ENCODE data around the gene TFCP2L1. TPM values are rescaled to one million over a fixed set of nuclear protein-coding genes. Genes with fewer than 3 reads are reported as not detected.
A peak's percentile ranks its signal among the peaks of the same experiment; 100 is the strongest.

The TFCP2L1 gene
- total and polyA plus RNA-seq, 10 donors = 0.15 to 8.9 (median 2.7) TPM

DNA sequence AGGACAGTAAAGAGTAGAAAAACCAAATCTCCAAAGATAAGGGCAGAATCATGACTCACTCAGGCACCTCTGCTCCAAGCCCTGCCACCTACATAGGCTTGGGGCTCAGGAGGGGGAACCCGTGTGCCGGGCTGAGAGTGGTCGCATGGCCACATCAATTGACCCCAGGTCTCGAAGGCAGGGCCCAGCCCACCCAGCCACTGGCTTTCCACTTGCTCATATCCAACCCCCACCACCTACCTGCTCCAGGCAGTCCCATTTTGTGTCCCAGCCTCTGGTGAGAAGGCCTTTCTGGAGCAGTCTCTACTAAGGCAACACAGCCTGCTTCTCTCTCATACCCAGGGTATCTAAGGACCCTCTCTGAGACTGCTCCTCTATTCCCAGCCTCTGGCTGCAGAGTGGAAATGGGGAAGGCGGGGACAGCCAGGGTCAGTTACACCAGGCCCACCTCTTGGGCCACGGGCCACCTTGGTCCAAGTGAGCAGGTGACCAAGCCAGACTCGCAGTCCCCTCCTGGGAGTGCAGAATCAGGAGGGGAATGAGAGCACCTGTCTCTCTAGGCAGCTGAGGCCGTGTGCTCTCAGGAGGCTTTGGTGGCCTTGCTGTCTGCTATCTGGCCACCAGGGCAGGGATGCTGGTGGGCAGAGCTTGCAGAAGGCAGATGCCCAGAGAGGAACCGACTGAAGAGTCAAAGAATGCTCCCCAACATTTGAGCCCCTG is 20.8 kb downstream of the TFCP2L1 start:
- Histone ChIP-seq H3K4me3 (no peak overlapping the region), H3K9me3 (no peaks in the 10 kb centered on the region), H3K27me3 (replicated peaks in 1 of 7) (no peaks in the 10 kb centered on the region), H3K36me3 (no peaks in the 10 kb centered on the region), H3K27ac (no peak overlapping the region), H3K4me1 (no peaks in the 10 kb centered on the region)
- TF ChIP-seq POLR2AphosphoS5 (IDR thresholded peaks at IDR 0.05) = no peak
- intact Hi-C loops (cut with DNase I; ENCODE audit: low total_unique reads) = no loop called here
- peak; percentile 67 for DNase-seq
- WGBS, 5 donors = 79 to 92% (median 85%) methylated on average over 6 to 9 of the region's 9 CpGs

- WGBS, 5 donors = 77 to 88% (median 83%) methylated on average over 12 of the region's 12 CpGs
- Histone ChIP-seq H3K4me1 (peaks cover 0 to 7% (median 0%) of the 10 kb centered on the region in 6 donors), H3K36me3 (no peaks in the 10 kb centered on the region), H3K4me3 (no peak overlapping the region), H3K27ac (no peak overlapping the region), H3K27me3 (replicated peaks in 1 of 7) (peaks cover 0 to 22% (median 0%) of the 10 kb centered on the region in 7 donors), H3K9me3 (no peaks in the 10 kb centered on the region)
- TF ChIP-seq POLR2A (IDR thresholded peaks at IDR 0.05) = no peak
- TF ChIP-seq, protein P1, sequence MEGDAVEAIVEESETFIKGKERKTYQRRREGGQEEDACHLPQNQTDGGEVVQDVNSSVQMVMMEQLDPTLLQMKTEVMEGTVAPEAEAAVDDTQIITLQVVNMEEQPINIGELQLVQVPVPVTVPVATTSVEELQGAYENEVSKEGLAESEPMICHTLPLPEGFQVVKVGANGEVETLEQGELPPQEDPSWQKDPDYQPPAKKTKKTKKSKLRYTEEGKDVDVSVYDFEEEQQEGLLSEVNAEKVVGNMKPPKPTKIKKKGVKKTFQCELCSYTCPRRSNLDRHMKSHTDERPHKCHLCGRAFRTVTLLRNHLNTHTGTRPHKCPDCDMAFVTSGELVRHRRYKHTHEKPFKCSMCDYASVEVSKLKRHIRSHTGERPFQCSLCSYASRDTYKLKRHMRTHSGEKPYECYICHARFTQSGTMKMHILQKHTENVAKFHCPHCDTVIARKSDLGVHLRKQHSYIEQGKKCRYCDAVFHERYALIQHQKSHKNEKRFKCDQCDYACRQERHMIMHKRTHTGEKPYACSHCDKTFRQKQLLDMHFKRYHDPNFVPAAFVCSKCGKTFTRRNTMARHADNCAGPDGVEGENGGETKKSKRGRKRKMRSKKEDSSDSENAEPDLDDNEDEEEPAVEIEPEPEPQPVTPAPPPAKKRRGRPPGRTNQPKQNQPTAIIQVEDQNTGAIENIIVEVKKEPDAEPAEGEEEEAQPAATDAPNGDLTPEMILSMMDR (IDR thresholded peaks at IDR 0.05 in 8 of 11, conservative IDR thresholded peaks at IDR 0.05 in 3 of 11) = no peak
- TF ChIP-seq POLR2AphosphoS5 (IDR thresholded peaks at IDR 0.05) = no peak
- DNase-seq = peak; percentile 59
- intact Hi-C loops (cut with DNase I; ENCODE audit: low total_unique reads) = no loop called here
These were observed 24.4 kb downstream of the TFCP2L1 start for GRCh38 chr2:121260370-121261154.

GRCh38 chr2:121258051-121258450 is 27.0 kb downstream of the TFCP2L1 start:
- no peaks in the 10 kb centered on the region for H3K9me3 ChIP-seq

DNA sequence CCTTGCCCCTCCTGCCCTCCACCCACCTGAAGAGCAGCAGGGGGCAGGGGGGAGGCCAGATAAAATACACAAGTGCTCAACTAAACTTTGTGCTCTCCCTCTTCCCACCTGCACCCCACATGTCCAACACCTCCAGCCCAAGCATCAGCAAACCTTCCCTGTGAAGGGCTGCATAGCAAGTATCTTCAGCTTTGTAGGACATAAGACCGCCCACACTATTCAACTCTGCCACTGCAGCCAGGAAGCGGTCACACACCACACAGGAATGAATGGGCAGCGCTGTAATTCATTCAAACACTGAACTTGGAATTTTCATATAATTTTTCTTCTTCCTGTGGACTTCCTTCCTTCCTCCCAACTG is 27.5 kb downstream of the TFCP2L1 start:
- Histone ChIP-seq H3K9me3 (no peaks in the 10 kb centered on the region), H3K36me3 (no peaks in the 10 kb centered on the region), H3K27ac (no peak overlapping the region), H3K27me3 (replicated peaks in 1 of 7) (peaks cover 0 to 22% (median 0%) of the 10 kb centered on the region in 7 donors), H3K4me1 (peaks cover 0 to 7% (median 0%) of the 10 kb centered on the region in 6 donors), H3K4me3 (no peak overlapping the region)
- WGBS, 5 donors = 17 to 37% (median 20%) methylated on average over 3 of the region's 3 CpGs
- TF ChIP-seq POLR2AphosphoS5 (IDR thresholded peaks at IDR 0.05) = no peak
- no peak for TF ChIP-seq POLR2A (IDR thresholded peaks at IDR 0.05)
- TF ChIP-seq, protein P1 (IDR thresholded peaks at IDR 0.05 in 8 of 11, conservative IDR thresholded peaks at IDR 0.05 in 3 of 11) = no peak
- intact Hi-C loops (cut with DNase I; ENCODE audit: low total_unique reads) = no loop called here
- no peak for DNase-seq

More at GRCh38 chr2:121258051-121258450, 27.0 kb downstream of the TFCP2L1 start:
- peaks cover 0 to 22% (median 0%) of the 10 kb centered on the region in 7 donors for H3K27me3 ChIP-seq (replicated peaks in 1 of 7)
- intact Hi-C loops (cut with DNase I; ENCODE audit: low total_unique reads) = no loop called here
- TF ChIP-seq POLR2AphosphoS5 (IDR thresholded peaks at IDR 0.05) (no peak), POLR2A (IDR thresholded peaks at IDR 0.05) (no peak)
- TF ChIP-seq, protein P1 (IDR thresholded peaks at IDR 0.05 in 8 of 11, conservative IDR thresholded peaks at IDR 0.05 in 3 of 11) = no peak
- WGBS, 5 donors = 60 to 74% (median 68%) methylated on average over 5 of the region's 5 CpGs
- no peaks in the 10 kb centered on the region for H3K36me3 ChIP-seq
- DNase-seq = peak; percentile 57
- H3K4me3 ChIP-seq = no peak overlapping the region
- no peak overlapping the region for H3K27ac ChIP-seq
- H3K4me1 ChIP-seq = peaks cover 0 to 7% (median 0%) of the 10 kb centered on the region in 6 donors

All from spleen (tissue), 11 donors.